RWPE2 (cell line): ENCODE data around the gene FOXL1.
"Not testable (repeated sequence)": the region's sequence is repeated elsewhere in the genome, so short reads cannot be mapped to it uniquely, and the experiment has no call there.

Source experiments
- ATAC-seq: fragments of 200-7000 bp; cut with Tn5 transposase; 3 replicates; pipeline ENCODE4 v1.9.1; 2021; ENCODE audit warnings: low read depth
- DNase-seq: peaks from one replicate; pipeline ENCODE4 v3.0.0-alpha.2; 2020; ENCODE audit warnings: low spot score
- H3K27ac ChIP-seq: fragments of 450-650 bp; 2 replicates; pipeline ENCODE4 v1.5.1; 2017; ENCODE audit warnings: mild to moderate bottlenecking; ENCODE audit not compliant: poor library complexity, severe bottlenecking
- H3K27me3 ChIP-seq: fragments of 250-450 bp; sonication (Bioruptor Pico); 2 replicates; pipeline ENCODE4 v1.5.1; 2021; ENCODE audit warnings: mild to moderate bottlenecking, moderate library complexity; ENCODE audit not compliant: insufficient read depth, poor library complexity, severe bottlenecking
- H3K36me3 ChIP-seq: fragments of 250-450 bp; sonication (Bioruptor Pico); 2 replicates; pipeline ENCODE4 v1.5.1; 2020; ENCODE audit warnings: low read depth, mild to moderate bottlenecking, moderate library complexity
- H3K4me1 ChIP-seq: fragments of 250-450 bp; sonication (Bioruptor Pico); 2 replicates; pipeline ENCODE4 v1.5.1; 2021; ENCODE audit warnings: mild to moderate bottlenecking, moderate library complexity; ENCODE audit not compliant: insufficient read depth, poor library complexity, severe bottlenecking
- H3K4me3 ChIP-seq: fragments of 250-450 bp; sonication (Bioruptor Pico); 2 replicates; pipeline ENCODE4 v1.5.1; 2021; ENCODE audit warnings: mild to moderate bottlenecking, moderate library complexity; ENCODE audit not compliant: severe bottlenecking
- H3K9me3 ChIP-seq: fragments of 250-450 bp; sonication (Bioruptor Pico); 2 replicates; pipeline ENCODE4 v1.5.1; 2021; ENCODE audit warnings: mild to moderate bottlenecking, moderate library complexity; ENCODE audit not compliant: severe bottlenecking
- CTCF ChIP-seq: fragments of 450-650 bp; IDR thresholded peaks from one replicate; pipeline ENCODE4 v1.5.1; 2017; ENCODE audit warnings: mild to moderate bottlenecking, moderate library complexity; ENCODE audit not compliant: poor library complexity, severe bottlenecking

The FOXL1 gene

GRCh38 chr16:86584726-86585721, 6.7 kb downstream of the FOXL1 start:
- TF ChIP-seq CTCF, result no peak
- Histone ChIP-seq H3K4me1 (peaks cover 14% of the 10 kb centered on the region), H3K27ac (no peak overlapping the region), H3K9me3 (no peaks in the 10 kb centered on the region), H3K27me3 (no peaks in the 10 kb centered on the region), H3K4me3 (no peak overlapping the region), H3K36me3 (no peaks in the 10 kb centered on the region)
- ATAC-seq, result no peak
- DNase-seq, result no peak

- Histone ChIP-seq H3K36me3 (no peaks in the 10 kb centered on the region), H3K9me3 (no peaks in the 10 kb centered on the region), H3K27ac (peak overlapping the region; percentile 16), H3K4me3 (no peak overlapping the region), H3K4me1 (peaks cover 19% of the 10 kb centered on the region), H3K27me3 (no peaks in the 10 kb centered on the region)
- TF ChIP-seq CTCF, result no peak
- DNase-seq (no peak), ATAC-seq (peak; percentile 38; the same call in 2 of the 3 replicates)
Observed at GRCh38 chr16:86585821-86586611, 7.7 kb downstream of the FOXL1 start.

- Histone ChIP-seq H3K27ac (no peak overlapping the region), H3K36me3 (no peaks in the 10 kb centered on the region), H3K4me1 (peaks cover 20% of the 10 kb centered on the region), H3K4me3 (no peak overlapping the region), H3K27me3 (no peaks in the 10 kb centered on the region), H3K9me3 (no peaks in the 10 kb centered on the region)
- TF ChIP-seq CTCF, result no peak
- ATAC-seq (no peak), DNase-seq (no peak)
Observed at GRCh38 chr16:86587487-86587886, 9.1 kb downstream of the FOXL1 start.

- peaks cover 20% of the 10 kb centered on the region for H3K4me1 ChIP-seq
- DNase-seq, H3K27me3 ChIP-seq, H3K36me3 ChIP-seq, ATAC-seq, H3K9me3 ChIP-seq, H3K4me3 ChIP-seq, H3K27ac ChIP-seq: not testable (repeated sequence)
Observed at GRCh38 chr16:86587955-86588354, 9.6 kb downstream of the FOXL1 start.

- peak; percentile 96 for ATAC-seq
- TF ChIP-seq CTCF, result no peak
- peak overlapping the region; percentile 58 for H3K27ac ChIP-seq
- no peaks in the 10 kb centered on the region for H3K27me3 ChIP-seq
- no peaks in the 10 kb centered on the region for H3K9me3 ChIP-seq
- no peaks in the 10 kb centered on the region for H3K36me3 ChIP-seq
- peaks cover 20% of the 10 kb centered on the region for H3K4me1 ChIP-seq
- no peak for DNase-seq
- no peak overlapping the region for H3K4me3 ChIP-seq
Observed at GRCh38 chr16:86590501-86591144, 12.3 kb downstream of the FOXL1 start.
